Stomach smooth muscle (tissue), 2 donors: ENCODE data around the gene RETNLB.

ENCODE experiments used
- H3K27ac ChIP-seq: one replicate; pipeline ENCODE4 v1.7.0; 2013; ENCODE audit warnings: mild to moderate bottlenecking, low read length, inconsistent platforms
- H3K27me3 ChIP-seq, 2 donors: one replicate each; pipeline ENCODE4 v1.7.0; 2013; ENCODE audit warnings: low read length in 2 of 2; ENCODE audit not compliant: insufficient read depth in 2 of 2, control insufficient read depth in 1 of 2
- H3K36me3 ChIP-seq, 2 donors: one replicate each; pipeline ENCODE4 v1.7.0; 2013; ENCODE audit warnings: low read length in 2 of 2; ENCODE audit not compliant: control insufficient read depth in 2 of 2, insufficient read depth in 2 of 2
- H3K4me1 ChIP-seq: one replicate; pipeline ENCODE4 v1.7.0; 2013; ENCODE audit warnings: low read length; ENCODE audit not compliant: control insufficient read depth, insufficient read depth
- H3K4me3 ChIP-seq, 2 donors: one replicate each; pipeline ENCODE4 v1.7.0; 2013; ENCODE audit warnings: low read length in 2 of 2
- H3K9ac ChIP-seq, 2 donors: one replicate each; pipeline ENCODE4 v1.7.0; 2013; ENCODE audit warnings: low read length in 2 of 2, mild to moderate bottlenecking in 1 of 2
- H3K9me3 ChIP-seq, 2 donors: one replicate each; pipeline ENCODE4 v1.7.0; 2013; ENCODE audit warnings: low read length in 2 of 2; ENCODE audit not compliant: control insufficient read depth in 2 of 2
- donor health status: healthy.
- donor health status: Pancreatic carcinoma.

RETNLB gene, protein sequence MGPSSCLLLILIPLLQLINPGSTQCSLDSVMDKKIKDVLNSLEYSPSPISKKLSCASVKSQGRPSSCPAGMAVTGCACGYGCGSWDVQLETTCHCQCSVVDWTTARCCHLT

GRCh38 chr3:108757404-108757982 is at the start of gene RETNLB:
Gene RETNLB, minus strand, starts transcription at chr3:108757410. Its CDS starts 225 bp downstream, at chr3:108757185.
- Histone ChIP-seq H3K9me3 (no peaks in the 10 kb centered on the region), H3K27ac (no peak within 1 kb of the TSS), H3K4me1 (no peaks in the 10 kb centered on the region), H3K4me3 (no peak within 1 kb of the TSS), H3K9ac (no peak within 1 kb of the TSS), H3K36me3 (no peaks in the 10 kb centered on the region), H3K27me3 (no peaks in the 10 kb centered on the region)

DNA sequence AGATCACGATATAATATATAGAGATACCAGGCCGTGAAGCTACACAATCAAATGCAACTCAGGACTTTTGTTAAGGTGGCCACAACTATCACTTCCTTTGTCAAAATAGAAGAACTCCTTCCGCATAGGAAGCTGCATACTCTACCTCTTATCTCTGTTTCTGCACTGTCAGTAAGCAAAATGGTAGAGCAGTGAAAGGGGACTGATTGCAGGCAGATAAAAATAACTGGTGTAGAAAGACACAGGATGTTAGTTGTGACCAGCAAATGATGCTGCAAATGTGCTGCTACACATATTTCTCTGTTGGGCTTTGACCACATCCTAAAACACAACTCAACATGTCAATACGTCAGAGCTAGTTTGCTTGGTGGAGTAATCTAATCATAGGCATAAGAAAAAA is 49.1 kb upstream of the RETNLB start:
- no peak overlapping the region for H3K27ac ChIP-seq
- no peak overlapping the region for H3K9ac ChIP-seq
- H3K36me3 ChIP-seq = no peaks in the 10 kb centered on the region
- no peaks in the 10 kb centered on the region for H3K9me3 ChIP-seq
- H3K27me3 ChIP-seq = no peaks in the 10 kb centered on the region
- no peak overlapping the region for H3K4me3 ChIP-seq
- H3K4me1 ChIP-seq = no peaks in the 10 kb centered on the region

DNA sequence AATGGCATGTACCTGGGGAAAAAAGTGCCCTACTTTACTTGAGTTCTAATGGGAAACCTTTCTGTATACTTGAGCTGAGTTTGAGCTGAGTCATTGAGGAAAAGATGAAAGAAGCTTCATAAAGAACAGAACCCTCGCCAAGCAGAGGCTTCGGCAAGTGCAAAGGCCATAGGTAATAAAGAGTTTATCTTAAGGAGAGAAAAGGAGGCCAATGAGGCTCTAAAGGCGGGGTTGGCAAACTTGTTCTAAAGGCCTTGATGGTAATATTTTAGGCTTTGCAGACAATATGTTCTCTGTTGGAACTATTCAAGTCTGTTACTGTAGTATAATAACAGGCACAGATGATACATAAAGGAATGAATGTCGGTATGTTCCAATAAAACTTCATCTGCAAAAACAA is 47.8 kb upstream of the RETNLB start:
- Histone ChIP-seq H3K36me3 (no peaks in the 10 kb centered on the region), H3K27ac (no peak overlapping the region), H3K9ac (no peak overlapping the region), H3K4me3 (no peak overlapping the region), H3K27me3 (no peaks in the 10 kb centered on the region), H3K9me3 (no peaks in the 10 kb centered on the region), H3K4me1 (no peaks in the 10 kb centered on the region)

GRCh38 chr3:108804437-108804836 is 47.2 kb upstream of the RETNLB start:
- no peaks in the 10 kb centered on the region for H3K9me3 ChIP-seq
- no peaks in the 10 kb centered on the region for H3K36me3 ChIP-seq
- H3K4me3 ChIP-seq = no peak overlapping the region

DNA sequence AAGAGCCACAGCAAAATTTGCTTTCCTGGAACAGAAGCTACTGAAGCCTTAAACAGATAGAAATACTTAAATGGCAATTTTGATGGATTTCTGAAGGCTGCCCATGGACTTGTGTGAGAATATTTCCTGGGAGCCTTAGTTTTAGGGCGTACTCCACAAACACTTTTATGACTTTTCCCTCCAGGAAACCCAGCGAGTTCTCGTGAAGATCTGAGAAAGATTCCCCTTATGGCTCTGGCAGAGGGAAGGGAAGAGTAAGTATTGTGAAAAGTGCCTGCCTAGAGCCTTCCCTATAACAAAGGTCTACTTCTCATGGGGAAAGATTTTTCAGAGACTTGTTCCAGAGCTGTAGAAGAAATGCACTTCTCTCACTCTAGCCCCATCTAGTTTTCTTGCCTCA is 34.3 kb upstream of the RETNLB start:
- H3K27ac ChIP-seq = no peak overlapping the region
- peaks cover 0 to 2% of the 10 kb centered on the region in 2 donors for H3K9me3 ChIP-seq
- H3K36me3 ChIP-seq = no peaks in the 10 kb centered on the region
- H3K4me3 ChIP-seq = no peak overlapping the region
- no peaks in the 10 kb centered on the region for H3K27me3 ChIP-seq
- no peak overlapping the region for H3K9ac ChIP-seq
- no peaks in the 10 kb centered on the region for H3K4me1 ChIP-seq

More at GRCh38 chr3:108804437-108804836, 47.2 kb upstream of the RETNLB start:
- no peak overlapping the region for H3K9ac ChIP-seq
- no peak overlapping the region for H3K27ac ChIP-seq
- H3K4me1 ChIP-seq = no peaks in the 10 kb centered on the region
- H3K27me3 ChIP-seq = no peaks in the 10 kb centered on the region

DNA sequence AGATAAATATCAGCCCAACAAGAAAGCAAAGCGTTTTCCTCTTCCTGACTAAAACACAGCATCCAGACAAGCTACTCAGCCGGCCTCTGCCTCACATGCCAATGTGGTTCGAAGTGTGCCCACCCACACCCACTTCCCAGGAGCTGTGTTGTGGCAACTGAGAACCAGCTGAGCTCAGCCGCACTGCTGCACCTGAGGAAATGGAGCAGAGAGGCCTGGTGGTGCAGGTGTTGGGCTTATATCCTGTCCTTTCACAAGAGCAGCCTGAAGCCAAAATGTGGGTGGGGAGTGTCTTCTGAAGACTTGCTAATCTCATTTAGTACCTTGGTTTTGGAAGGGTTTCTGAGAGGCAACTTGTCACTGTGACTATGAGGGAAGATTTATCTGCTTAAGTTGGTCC is 23.0 kb upstream of the RETNLB start:
- Histone ChIP-seq H3K27me3 (no peaks in the 10 kb centered on the region), H3K9me3 (no peaks in the 10 kb centered on the region), H3K27ac (no peak overlapping the region), H3K36me3 (no peaks in the 10 kb centered on the region), H3K4me3 (no peak overlapping the region), H3K9ac (no peak overlapping the region), H3K4me1 (no peaks in the 10 kb centered on the region)

- Histone ChIP-seq H3K36me3 (no peaks in the 10 kb centered on the region), H3K27me3 (no peaks in the 10 kb centered on the region), H3K4me3 (no peak overlapping the region), H3K9me3 (no peaks in the 10 kb centered on the region), H3K4me1 (no peaks in the 10 kb centered on the region), H3K27ac (no peak overlapping the region), H3K9ac (no peak overlapping the region)
These were observed 22.3 kb upstream of the RETNLB start for GRCh38 chr3:108779496-108779895.

GRCh38 chr3:108775649-108776048 is 18.4 kb upstream of the RETNLB start:
- Histone ChIP-seq H3K4me1 (no peaks in the 10 kb centered on the region), H3K9me3 (no peaks in the 10 kb centered on the region), H3K27me3 (no peaks in the 10 kb centered on the region), H3K36me3 (no peaks in the 10 kb centered on the region), H3K4me3 (no peak overlapping the region), H3K27ac (no peak overlapping the region), H3K9ac (no peak overlapping the region)

GRCh38 chr3:108767253-108767652 is 10.0 kb upstream of the RETNLB start:
- no peaks in the 10 kb centered on the region for H3K36me3 ChIP-seq
- no peak overlapping the region for H3K9ac ChIP-seq
- H3K4me3 ChIP-seq = no peak overlapping the region
- no peaks in the 10 kb centered on the region for H3K27me3 ChIP-seq
- H3K4me1 ChIP-seq = no peaks in the 10 kb centered on the region
- no peak overlapping the region for H3K27ac ChIP-seq
- H3K9me3 ChIP-seq = no peaks in the 10 kb centered on the region

GRCh38 chr3:108755686-108756085 is 1.5 kb downstream of the RETNLB start:
- Histone ChIP-seq H3K4me1 (no peaks in the 10 kb centered on the region), H3K27me3 (no peaks in the 10 kb centered on the region), H3K9ac (no peak overlapping the region), H3K9me3 (no peaks in the 10 kb centered on the region), H3K4me3 (no peak overlapping the region), H3K36me3 (no peaks in the 10 kb centered on the region), H3K27ac (no peak overlapping the region)

DNA sequence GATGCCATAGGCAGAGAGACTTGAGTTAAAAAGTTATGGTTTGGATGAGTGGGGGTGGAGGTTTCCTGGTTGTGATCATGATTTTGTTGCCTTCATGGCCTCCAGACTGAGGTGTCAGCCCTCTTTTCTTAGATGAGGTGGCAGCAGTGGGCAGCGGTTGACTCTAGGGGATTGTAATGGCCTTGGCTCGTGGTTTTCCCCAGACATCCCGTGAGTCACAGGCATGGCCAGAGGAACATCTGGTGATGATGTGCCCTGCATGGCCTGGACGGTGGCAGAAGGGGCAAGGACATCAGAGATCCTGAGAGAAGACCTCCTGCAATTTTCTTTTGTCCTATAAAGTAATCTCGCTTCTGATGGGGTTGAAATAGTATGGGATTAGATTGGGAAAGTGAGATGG is 12.4 kb downstream of the RETNLB start:
- peaks cover 3 to 11% of the 10 kb centered on the region in 2 donors for H3K9me3 ChIP-seq
- H3K27ac ChIP-seq = no peak overlapping the region
- no peaks in the 10 kb centered on the region for H3K4me1 ChIP-seq
- H3K36me3 ChIP-seq = no peaks in the 10 kb centered on the region
- H3K4me3 ChIP-seq = no peak overlapping the region
- H3K9ac ChIP-seq = no peak overlapping the region
- no peaks in the 10 kb centered on the region for H3K27me3 ChIP-seq
